ENCODE measurements around the gene METTL8. TPM values are rescaled to one million over a fixed set of nuclear protein-coding genes. Genes with fewer than 3 reads are reported as not detected.

METTL8 gene
- polyA plus RNA-seq, 3 donors: 3.3 to 9.8 (median 6.9) TPM

DNA sequence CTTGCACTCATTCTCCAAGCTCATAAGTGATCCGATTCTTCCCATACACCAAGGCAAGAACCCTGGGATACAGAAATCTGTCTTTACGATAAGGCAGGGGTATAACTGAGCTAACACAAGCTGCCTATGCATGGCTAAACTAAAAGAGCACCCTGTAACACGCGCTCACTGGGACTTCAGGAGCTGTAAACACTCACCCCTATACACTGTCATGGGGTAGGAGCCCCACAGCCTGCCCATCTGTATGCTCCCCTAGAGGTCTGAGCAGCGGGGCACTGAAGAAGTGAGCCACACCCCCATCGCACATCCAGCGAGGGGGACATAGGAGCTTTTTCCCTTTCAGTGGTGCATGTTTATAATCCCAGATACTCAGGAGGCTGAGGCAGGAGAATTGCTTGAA, 46.7 kb downstream of the METTL8 start:
- Histone ChIP-seq H3K36me3 (replicated peaks in 1 of 2; ENCODE audit: control insufficient read depth in 1 of 2, insufficient read depth in 2 of 2, low read length in 2 of 2) (no peaks in the 10 kb centered on the region), H2AFZ (ENCODE audit: insufficient read depth, low read depth, low read length, poor library complexity, severe bottlenecking) (no peak overlapping the region), H3K27ac (ENCODE audit: low read depth in 1 of 2, low read length in 2 of 2) (no peak overlapping the region), H3K4me1 (ENCODE audit: control insufficient read depth in 1 of 2, insufficient read depth in 2 of 2, low read length in 2 of 2) (no peaks in the 10 kb centered on the region), H3K27me3 (ENCODE audit: control insufficient read depth in 2 of 2, insufficient read depth in 2 of 2, low read length in 2 of 2) (no peaks in the 10 kb centered on the region), H3K79me2 (ENCODE audit: insufficient read depth, low read length) (no peaks in the 10 kb centered on the region), H4K20me1 (ENCODE audit: insufficient read depth, low read length) (no peaks in the 10 kb centered on the region), H3K9ac (ENCODE audit: insufficient read depth, low read length, poor library complexity, severe bottlenecking) (no peak overlapping the region), H3K4me2 (replicated peaks; ENCODE audit: extremely low read depth, low read length, poor library complexity, severe bottlenecking) (no peak overlapping the region), H3K9me3 (replicated peaks in 1 of 2; ENCODE audit: control insufficient read depth in 1 of 2, insufficient read depth in 1 of 2, low read length in 2 of 2) (no peaks in the 10 kb centered on the region), H3K4me3 (replicated peaks in 1 of 3; ENCODE audit: low read depth in 2 of 3, low read length in 3 of 3) (no peak overlapping the region)
- TF ChIP-seq, protein P1, sequence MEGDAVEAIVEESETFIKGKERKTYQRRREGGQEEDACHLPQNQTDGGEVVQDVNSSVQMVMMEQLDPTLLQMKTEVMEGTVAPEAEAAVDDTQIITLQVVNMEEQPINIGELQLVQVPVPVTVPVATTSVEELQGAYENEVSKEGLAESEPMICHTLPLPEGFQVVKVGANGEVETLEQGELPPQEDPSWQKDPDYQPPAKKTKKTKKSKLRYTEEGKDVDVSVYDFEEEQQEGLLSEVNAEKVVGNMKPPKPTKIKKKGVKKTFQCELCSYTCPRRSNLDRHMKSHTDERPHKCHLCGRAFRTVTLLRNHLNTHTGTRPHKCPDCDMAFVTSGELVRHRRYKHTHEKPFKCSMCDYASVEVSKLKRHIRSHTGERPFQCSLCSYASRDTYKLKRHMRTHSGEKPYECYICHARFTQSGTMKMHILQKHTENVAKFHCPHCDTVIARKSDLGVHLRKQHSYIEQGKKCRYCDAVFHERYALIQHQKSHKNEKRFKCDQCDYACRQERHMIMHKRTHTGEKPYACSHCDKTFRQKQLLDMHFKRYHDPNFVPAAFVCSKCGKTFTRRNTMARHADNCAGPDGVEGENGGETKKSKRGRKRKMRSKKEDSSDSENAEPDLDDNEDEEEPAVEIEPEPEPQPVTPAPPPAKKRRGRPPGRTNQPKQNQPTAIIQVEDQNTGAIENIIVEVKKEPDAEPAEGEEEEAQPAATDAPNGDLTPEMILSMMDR (IDR thresholded peaks at IDR 0.05): no peak
- WGBS (ENCODE audit: insufficient coverage): 98% methylated on average over 7 of the region's 7 CpGs
- H3K4me3 Mint-ChIP-seq: no peak overlapping the region
- intact Hi-C loops (cut with micrococcal nuclease): no loop called here
- H3K27ac Mint-ChIP-seq: no peak overlapping the region
- H3K27me3 Mint-ChIP-seq (ENCODE audit: low read depth in 3 of 3): no peaks in the 10 kb centered on the region
- H3K9me3 Mint-ChIP-seq: peaks cover 0 to 6% (median 0%) of the 10 kb centered on the region in 7 donors
- peaks cover 13% of the 10 kb centered on the region for H3K4me1 Mint-ChIP-seq
- peaks cover 2 to 7% of the 10 kb centered on the region in 2 donors for H3K36me3 Mint-ChIP-seq
- no peak for DNase-seq

DNA sequence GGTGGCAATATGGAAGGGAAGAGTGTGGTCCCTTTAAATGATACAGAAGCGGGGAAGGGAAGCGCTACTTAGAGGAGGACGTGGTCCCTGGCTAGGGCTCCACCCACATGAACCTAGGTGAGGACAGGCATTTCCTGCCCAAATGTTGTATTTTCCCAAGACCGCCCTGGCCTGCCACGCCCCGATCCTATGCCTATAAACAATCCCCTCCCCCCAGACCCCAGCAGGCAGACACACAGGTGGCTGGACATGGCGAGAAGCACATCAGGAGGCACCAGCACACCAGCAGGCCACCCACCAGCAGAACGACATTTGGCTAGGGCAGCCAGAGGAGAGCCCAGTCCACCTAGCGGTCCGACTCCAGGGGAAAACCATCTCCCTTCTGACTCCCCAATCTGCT, 47.2 kb downstream of the METTL8 start:
- WGBS (ENCODE audit: insufficient coverage): 98% methylated on average over 7 of the region's 10 CpGs
- H3K79me2 ChIP-seq (ENCODE audit: insufficient read depth, low read length): no peaks in the 10 kb centered on the region
- no peak overlapping the region for H2AFZ ChIP-seq (ENCODE audit: insufficient read depth, low read depth, low read length, poor library complexity, severe bottlenecking)
- intact Hi-C loops (cut with micrococcal nuclease): no loop called here
- H3K27ac ChIP-seq (ENCODE audit: low read depth in 1 of 2, low read length in 2 of 2): no peak overlapping the region
- Mint-ChIP-seq H3K9me3 (peaks cover 0 to 11% (median 3%) of the 10 kb centered on the region in 7 donors), H3K4me1 (peaks cover 11% of the 10 kb centered on the region), H3K4me3 (no peak overlapping the region), H3K36me3 (peaks cover 2 to 9% of the 10 kb centered on the region in 2 donors), H3K27me3 (ENCODE audit: low read depth in 3 of 3) (peaks cover 0 to 2% (median 0%) of the 10 kb centered on the region in 3 donors), H3K27ac (peak overlapping the region in 1 of 7 donors; percentile 51)
- H3K4me3 ChIP-seq (replicated peaks in 1 of 3; ENCODE audit: low read depth in 2 of 3, low read length in 3 of 3): no peak overlapping the region
- H3K4me2 ChIP-seq (replicated peaks; ENCODE audit: extremely low read depth, low read length, poor library complexity, severe bottlenecking): no peak overlapping the region
- TF ChIP-seq, protein P1 (IDR thresholded peaks at IDR 0.05): no peak
- H3K9ac ChIP-seq (ENCODE audit: insufficient read depth, low read length, poor library complexity, severe bottlenecking): no peak overlapping the region
- H4K20me1 ChIP-seq (ENCODE audit: insufficient read depth, low read length): no peaks in the 10 kb centered on the region
- H3K27me3 ChIP-seq (ENCODE audit: control insufficient read depth in 2 of 2, insufficient read depth in 2 of 2, low read length in 2 of 2): no peaks in the 10 kb centered on the region
- no peaks in the 10 kb centered on the region for H3K36me3 ChIP-seq (replicated peaks in 1 of 2; ENCODE audit: control insufficient read depth in 1 of 2, insufficient read depth in 2 of 2, low read length in 2 of 2)
- no peaks in the 10 kb centered on the region for H3K9me3 ChIP-seq (replicated peaks in 1 of 2; ENCODE audit: control insufficient read depth in 1 of 2, insufficient read depth in 1 of 2, low read length in 2 of 2)
- DNase-seq: no peak
- H3K4me1 ChIP-seq (ENCODE audit: control insufficient read depth in 1 of 2, insufficient read depth in 2 of 2, low read length in 2 of 2): no peaks in the 10 kb centered on the region

Measured in CD14-positive monocyte (primary cell).